ENCODE measurements around the gene AOC3. TPM values are rescaled to one million over a fixed set of nuclear protein-coding genes. Genes with fewer than 3 reads are reported as not detected.
A peak's percentile ranks its signal among the peaks of the same experiment; 100 is the strongest.

AOC3 gene
- total and polyA plus RNA-seq, 2 of the 13 experiments (the other 11 are each of a cell fraction or from before 2014, with no cell fraction given): 8.7 to 51.7 TPM

DNA sequence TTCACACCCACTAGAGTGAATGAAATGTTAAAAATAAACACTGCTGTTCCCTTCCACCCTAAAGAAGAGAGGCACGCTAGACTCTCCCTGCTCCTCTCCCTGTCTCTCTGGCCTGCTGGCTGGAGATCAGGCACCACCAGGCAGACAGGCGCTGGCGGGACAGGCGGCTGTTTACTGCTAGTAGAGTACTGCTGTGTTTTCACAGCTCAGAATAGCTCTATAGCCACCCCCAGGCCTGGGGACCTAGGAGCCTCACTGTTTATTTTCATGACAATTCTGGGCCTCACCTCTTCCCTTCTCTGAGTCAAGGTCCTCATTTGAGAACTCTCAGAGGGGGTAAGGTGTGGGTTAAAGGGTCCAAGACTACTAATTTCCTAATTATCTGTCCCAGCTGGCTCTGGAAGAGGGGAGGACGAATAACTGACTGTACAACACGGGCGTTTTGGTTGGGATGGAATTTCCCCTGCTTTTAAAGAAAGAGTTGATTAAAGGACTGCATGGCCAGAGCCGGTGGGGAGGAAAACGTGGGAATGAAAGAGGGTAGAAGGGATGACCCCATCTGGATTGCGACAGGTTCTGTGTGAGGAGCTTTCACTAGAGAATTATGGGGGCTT is 40.6 kb downstream of the AOC3 start (continued):
- TF ChIP-seq SOX13 (IDR thresholded peaks at IDR 0.05) (no peak), SOX13 (CRISPR knock-in tag; conservative IDR thresholded peaks at IDR 0.05 in 1 of 2, IDR thresholded peaks at IDR 0.05 in 1 of 2) (peak in 1 of 2 experiments; percentile 50; a peak in 1 of 4 replicates), TEAD3 (CRISPR knock-in tag; optimal IDR thresholded peaks at IDR 0.05; ENCODE audit: borderline replicate concordance) (peak; percentile 52), ZNF788 (CRISPR knock-in tag; IDR thresholded peaks at IDR 0.05; ENCODE audit: borderline replicate concordance) (peak; percentile 67; the same call in 1 of the 2 replicates), CREB3 (CRISPR knock-in tag; IDR thresholded peaks at IDR 0.05) (0 out of 2 replicates have a peak, but pooled peaks have one; percentile 35), HMGA1 (CRISPR knock-in tag; conservative IDR thresholded peaks at IDR 0.05) (no peak), ZNF446 (CRISPR knock-in tag; IDR thresholded peaks at IDR 0.05) (no peak), DNMT3B (CRISPR knock-in tag; conservative IDR thresholded peaks at IDR 0.05) (no peak), GMEB2 (CRISPR knock-in tag; IDR thresholded peaks at IDR 0.05; ENCODE audit: low read depth) (no peak), ZKSCAN1 (IDR thresholded peaks at IDR 0.05; ENCODE audit: low read length) (no peak), HNF4G (IDR thresholded peaks at IDR 0.05; ENCODE audit: borderline replicate concordance, low read depth, low read length) (no peak), HNF4G (CRISPR knock-in tag; IDR thresholded peaks at IDR 0.05; ENCODE audit: borderline replicate concordance, low read depth) (peak; percentile 60; the same call in 1 of the 2 replicates), CERS6 (CRISPR knock-in tag; IDR thresholded peaks at IDR 0.05) (no peak), ZNF331 (CRISPR knock-in tag; IDR thresholded peaks at IDR 0.05) (0 out of 2 replicates have a peak, but pooled peaks have one; percentile 18), ZFP41 (CRISPR knock-in tag; IDR thresholded peaks at IDR 0.05; ENCODE audit: borderline replicate concordance) (0 out of 2 replicates have a peak, but pooled peaks have one; percentile 25), ATF7 (IDR thresholded peaks at IDR 0.05) (no peak), ATF7 (CRISPR knock-in tag; IDR thresholded peaks at IDR 0.05) (no peak), ZNF709 (CRISPR knock-in tag; IDR thresholded peaks at IDR 0.05) (no peak), ZNF230 (CRISPR knock-in tag; IDR thresholded peaks at IDR 0.05) (no peak), MAFG (CRISPR knock-in tag; IDR thresholded peaks at IDR 0.05) (no peak), XRCC5 (optimal IDR thresholded peaks at IDR 0.05; ENCODE audit: low read length) (no peak), MTA3 (CRISPR knock-in tag; IDR thresholded peaks at IDR 0.05) (no peak)
- TF ChIP-seq, protein P1, sequence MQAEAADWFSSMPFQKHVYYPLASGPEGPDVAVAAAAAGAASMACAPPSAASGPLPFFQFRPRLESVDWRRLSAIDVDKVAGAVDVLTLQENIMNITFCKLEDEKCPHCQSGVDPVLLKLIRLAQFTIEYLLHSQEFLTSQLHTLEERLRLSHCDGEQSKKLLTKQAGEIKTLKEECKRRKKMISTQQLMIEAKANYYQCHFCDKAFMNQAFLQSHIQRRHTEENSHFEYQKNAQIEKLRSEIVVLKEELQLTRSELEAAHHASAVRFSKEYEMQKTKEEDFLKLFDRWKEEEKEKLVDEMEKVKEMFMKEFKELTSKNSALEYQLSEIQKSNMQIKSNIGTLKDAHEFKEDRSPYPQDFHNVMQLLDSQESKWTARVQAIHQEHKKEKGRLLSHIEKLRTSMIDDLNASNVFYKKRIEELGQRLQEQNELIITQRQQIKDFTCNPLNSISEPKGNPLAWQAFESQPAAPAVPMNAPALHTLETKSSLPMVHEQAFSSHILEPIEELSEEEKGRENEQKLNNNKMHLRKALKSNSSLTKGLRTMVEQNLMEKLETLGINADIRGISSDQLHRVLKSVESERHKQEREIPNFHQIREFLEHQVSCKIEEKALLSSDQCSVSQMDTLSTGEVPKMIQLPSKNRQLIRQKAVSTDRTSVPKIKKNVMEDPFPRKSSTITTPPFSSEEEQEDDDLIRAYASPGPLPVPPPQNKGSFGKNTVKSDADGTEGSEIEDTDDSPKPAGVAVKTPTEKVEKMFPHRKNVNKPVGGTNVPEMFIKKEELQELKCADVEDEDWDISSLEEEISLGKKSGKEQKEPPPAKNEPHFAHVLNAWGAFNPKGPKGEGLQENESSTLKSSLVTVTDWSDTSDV (CRISPR knock-in tag; IDR thresholded peaks at IDR 0.05): no peak
- TF ChIP-seq, protein P2, sequence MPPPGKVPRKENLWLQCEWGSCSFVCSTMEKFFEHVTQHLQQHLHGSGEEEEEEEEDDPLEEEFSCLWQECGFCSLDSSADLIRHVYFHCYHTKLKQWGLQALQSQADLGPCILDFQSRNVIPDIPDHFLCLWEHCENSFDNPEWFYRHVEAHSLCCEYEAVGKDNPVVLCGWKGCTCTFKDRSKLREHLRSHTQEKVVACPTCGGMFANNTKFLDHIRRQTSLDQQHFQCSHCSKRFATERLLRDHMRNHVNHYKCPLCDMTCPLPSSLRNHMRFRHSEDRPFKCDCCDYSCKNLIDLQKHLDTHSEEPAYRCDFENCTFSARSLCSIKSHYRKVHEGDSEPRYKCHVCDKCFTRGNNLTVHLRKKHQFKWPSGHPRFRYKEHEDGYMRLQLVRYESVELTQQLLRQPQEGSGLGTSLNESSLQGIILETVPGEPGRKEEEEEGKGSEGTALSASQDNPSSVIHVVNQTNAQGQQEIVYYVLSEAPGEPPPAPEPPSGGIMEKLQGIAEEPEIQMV (CRISPR knock-in tag; IDR thresholded peaks at IDR 0.05; ENCODE audit: low read depth): no peak

Data from HepG2 (cell line).